Measurements from ENCODE around the gene SAFB. TPM values are rescaled to one million over a fixed set of nuclear protein-coding genes. Genes with fewer than 3 reads are reported as not detected.

SAFB gene
- total and polyA plus RNA-seq, 2 of the 4 experiments (the other 2 are of a cell fraction) = 18.5 to 41.2 TPM

DNA sequence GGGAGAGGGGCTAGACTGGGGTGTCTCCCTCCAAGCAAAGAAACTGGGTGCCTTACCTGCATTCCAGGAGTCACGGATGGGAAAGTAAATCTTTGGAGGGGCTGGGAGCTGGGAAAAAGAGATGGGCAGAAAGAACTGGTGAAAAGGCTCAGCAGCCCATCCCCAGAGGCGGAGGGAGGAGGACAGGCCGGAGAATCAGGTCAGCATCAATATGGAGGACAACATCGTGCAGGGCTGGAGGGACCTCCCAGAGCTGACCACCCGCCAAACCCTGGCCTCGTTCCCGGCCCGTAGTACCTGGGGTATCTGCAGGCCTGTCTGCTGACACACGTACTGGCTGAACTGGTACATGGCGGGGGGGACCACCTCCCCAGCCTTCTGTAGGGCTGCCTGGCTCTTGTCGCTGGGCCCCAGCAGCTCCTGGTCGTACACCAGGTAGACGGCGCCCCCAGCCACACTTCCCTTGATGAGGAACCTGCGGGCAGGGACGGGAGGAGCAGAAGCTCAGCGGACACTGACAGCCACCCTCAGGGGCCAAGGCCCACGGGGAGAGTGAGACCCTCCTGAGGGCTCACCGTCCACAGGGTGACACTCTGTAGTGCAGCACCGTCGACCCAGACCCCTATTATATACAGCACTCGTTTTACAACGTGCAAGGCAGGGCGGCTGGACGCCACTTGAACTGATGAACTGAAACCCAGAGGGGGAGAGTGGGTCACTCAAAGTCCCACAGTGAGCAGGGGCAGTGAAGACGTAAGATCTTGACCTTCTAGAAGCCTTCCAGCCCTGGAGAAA is 56.6 kb downstream of the SAFB start:
- dilution Hi-C loops (cut with HindIII; ENCODE audit: low sequenced_read_pairs, unreplicated experiment) (no loop called here), in situ Hi-C loops (cut with MboI; ENCODE audit: low sequenced_read_pairs) (no loop called here), intact Hi-C loops (cut with micrococcal nuclease) (no loop called here)
- 51% methylated on average over 10 of the region's 26 CpGs; no CpG with 5 or more reads in 1 of the 2 experiments for WGBS, 2 experiments (ENCODE audit: extremely low coverage in 2 of 2, insufficient read length in 1 of 2)
- Histone ChIP-seq H2AK5ac (ENCODE audit: low read depth, low read length) (peak overlapping the region; percentile 87), H3K4me2 (ENCODE audit: low read depth, low read length) (peak overlapping the region; percentile 99), H3K4me1 (ENCODE audit: control insufficient read depth, insufficient read depth, low read length) (peaks cover 7% of the 10 kb centered on the region), H3K9me1 (ENCODE audit: insufficient read depth, low read length) (peaks cover 7% of the 10 kb centered on the region; the same call in 1 of the 2 replicates), H3K27me3 (ENCODE audit: control insufficient read depth, insufficient read depth, low read length) (no peaks in the 10 kb centered on the region), H4K20me1 (ENCODE audit: insufficient read depth, low read length) (no peaks in the 10 kb centered on the region; the same call in 1 of the 2 replicates), H3K18ac (ENCODE audit: low read depth, low read length) (peak overlapping the region; percentile 53), H3K4ac (ENCODE audit: low read depth, low read length) (peak overlapping the region; percentile 85), H3K14ac (replicated peaks; ENCODE audit: low read depth, low read length) (peak overlapping the region; percentile 68), H4K5ac (ENCODE audit: low read depth, low read length) (peak overlapping the region; percentile 85), H2AK9ac (replicated peaks; ENCODE audit: low read depth, low read length, poor library complexity) (peak overlapping the region; percentile 97), H3K4me3 (ENCODE audit: insufficient read depth, low read depth, low read length) (peak overlapping the region; percentile 75), H3K27ac (ENCODE audit: insufficient read depth, low read length) (peak overlapping the region; percentile 69), H4K91ac (ENCODE audit: insufficient read depth, low read depth, low read length) (peak overlapping the region; percentile 87), H3K23ac (ENCODE audit: low read depth, low read length) (peak overlapping the region; percentile 75), H3K36me3 (ENCODE audit: control insufficient read depth, insufficient read depth, low read length) (no peaks in the 10 kb centered on the region), H3K9me3 (ENCODE audit: control insufficient read depth, insufficient read depth, low read length) (no peaks in the 10 kb centered on the region), H2AFZ (replicated peaks; ENCODE audit: low read length, poor library complexity) (peak overlapping the region; percentile 97), H3K9ac (ENCODE audit: low read depth, low read length) (peak overlapping the region; percentile 79), H4K8ac (ENCODE audit: low read depth in 2 of 2, low read length in 2 of 2) (peak overlapping the region; percentile 88 to 95), H3K56ac (ENCODE audit: extremely low read depth, insufficient read depth, low read length) (peak overlapping the region; percentile 86; the same call in 1 of the 2 replicates), H2BK15ac (ENCODE audit: low read depth, low read length) (no peak overlapping the region), H2BK5ac (ENCODE audit: low read depth, low read length, poor library complexity, severe bottlenecking) (peak overlapping the region; percentile 58), H3K79me1 (ENCODE audit: low read depth in 1 of 2, low read length in 2 of 2) (peaks cover 15 to 19% of the 10 kb centered on the region in 2 experiments; a peak in 3 of 4 replicates), H2BK120ac (ENCODE audit: low read depth, low read length) (peak overlapping the region; percentile 22; the same call in 1 of the 2 replicates), H2BK20ac (ENCODE audit: low read depth, low read length) (no peak overlapping the region)
- no peak; the same call in 1 of the 2 replicates for ATAC-seq (ENCODE audit: low read depth)
- ChIA-PET POLR2A (ENCODE audit: unreplicated experiment) (no interaction called here), CTCF (no interaction called here)
- no TSS peak for BruUV-seq (replicated peaks)
- DNase-seq = no peak
- TF ChIP-seq, protein P1, sequence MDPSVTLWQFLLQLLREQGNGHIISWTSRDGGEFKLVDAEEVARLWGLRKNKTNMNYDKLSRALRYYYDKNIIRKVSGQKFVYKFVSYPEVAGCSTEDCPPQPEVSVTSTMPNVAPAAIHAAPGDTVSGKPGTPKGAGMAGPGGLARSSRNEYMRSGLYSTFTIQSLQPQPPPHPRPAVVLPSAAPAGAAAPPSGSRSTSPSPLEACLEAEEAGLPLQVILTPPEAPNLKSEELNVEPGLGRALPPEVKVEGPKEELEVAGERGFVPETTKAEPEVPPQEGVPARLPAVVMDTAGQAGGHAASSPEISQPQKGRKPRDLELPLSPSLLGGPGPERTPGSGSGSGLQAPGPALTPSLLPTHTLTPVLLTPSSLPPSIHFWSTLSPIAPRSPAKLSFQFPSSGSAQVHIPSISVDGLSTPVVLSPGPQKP (IDR thresholded peaks at IDR 0.05; ENCODE audit: borderline replicate concordance, low read depth, low read length) = no peak
- TF ChIP-seq SMC3 (IDR thresholded peaks at IDR 0.05; ENCODE audit: low read depth, low read length) (no peak), NFE2L2 (IDR thresholded peaks at IDR 0.05; ENCODE audit: low read depth, low read length) (no peak), MXI1 (IDR thresholded peaks at IDR 0.05; ENCODE audit: borderline replicate concordance, low read depth, low read length) (no peak), RAD21 (IDR thresholded peaks at IDR 0.05; ENCODE audit: low read length) (no peak), MAFK (IDR thresholded peaks at IDR 0.05; ENCODE audit: low read depth, low read length) (no peak), CHD1 (IDR thresholded peaks at IDR 0.05; ENCODE audit: low read depth, low read length) (no peak), CEBPB (IDR thresholded peaks at IDR 0.05; ENCODE audit: low read depth, low read length) (no peak)
- TF ChIP-seq, protein P2, sequence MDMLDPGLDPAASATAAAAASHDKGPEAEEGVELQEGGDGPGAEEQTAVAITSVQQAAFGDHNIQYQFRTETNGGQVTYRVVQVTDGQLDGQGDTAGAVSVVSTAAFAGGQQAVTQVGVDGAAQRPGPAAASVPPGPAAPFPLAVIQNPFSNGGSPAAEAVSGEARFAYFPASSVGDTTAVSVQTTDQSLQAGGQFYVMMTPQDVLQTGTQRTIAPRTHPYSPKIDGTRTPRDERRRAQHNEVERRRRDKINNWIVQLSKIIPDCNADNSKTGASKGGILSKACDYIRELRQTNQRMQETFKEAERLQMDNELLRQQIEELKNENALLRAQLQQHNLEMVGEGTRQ (IDR thresholded peaks at IDR 0.05; ENCODE audit: low read depth, low read length) = no peak
